OCI-LY1 (cell line): ENCODE results near the gene GJA9.

Experiments
- H2AFZ ChIP-seq: fragments of 200-600 bp; sonication (generic), shearing (Covaris generic); 2 replicates; pipeline ENCODE4 v1.6.0; 2014; ENCODE audit warnings: antibody characterized with exemption, mild to moderate bottlenecking, low read length
- H3F3A ChIP-seq: fragments of 200-600 bp; sonication (generic), shearing (Covaris generic); 2 replicates; pipeline ENCODE4 v1.6.0; 2014; ENCODE audit warnings: mild to moderate bottlenecking, antibody characterized with exemption, low read length, moderate library complexity; ENCODE audit not compliant: insufficient read depth
- H3K27ac ChIP-seq: fragments of 200-600 bp; sonication (generic); 2 replicates; pipeline ENCODE4 v1.5.1; 2014; ENCODE audit warnings: low read length, mixed run types, mild to moderate bottlenecking, low read depth; ENCODE audit not compliant: poor library complexity, severe bottlenecking
- H3K27me3 ChIP-seq: fragments of 200-600 bp; sonication (generic); 2 replicates; pipeline ENCODE4 v1.6.0; 2014; ENCODE audit warnings: antibody characterized with exemption, mild to moderate bottlenecking, low read length, moderate library complexity; ENCODE audit not compliant: insufficient read depth
- H3K36me3 ChIP-seq: fragments of 200-600 bp; sonication (generic); 2 replicates; pipeline ENCODE4 v1.6.1; 2014; ENCODE audit warnings: mild to moderate bottlenecking, antibody characterized with exemption, low read length, moderate library complexity, mixed read lengths; ENCODE audit not compliant: insufficient read depth
- H3K4me1 ChIP-seq: fragments of 200-600 bp; sonication (generic); 2 replicates; pipeline ENCODE4 v1.5.1; 2014; ENCODE audit warnings: mild to moderate bottlenecking, low read length, moderate library complexity; ENCODE audit not compliant: insufficient read depth, severe bottlenecking
- H3K4me2 ChIP-seq: fragments of 200-600 bp; sonication (generic), shearing (Covaris generic); 2 replicates; pipeline ENCODE4 v1.6.1; 2014; ENCODE audit warnings: low read length
- H3K4me3 ChIP-seq: fragments of 200-600 bp; sonication (generic); 2 replicates; pipeline ENCODE4 v1.5.1; 2014; ENCODE audit warnings: low read length, low read depth, mild to moderate bottlenecking, mixed read lengths; ENCODE audit not compliant: poor library complexity, severe bottlenecking
- H3K79me2 ChIP-seq: fragments of 200-600 bp; shearing (Covaris generic); 2 replicates; pipeline ENCODE4 v1.6.1; 2016; ENCODE audit warnings: mixed run types, low read length, mixed read lengths; ENCODE audit not compliant: insufficient read depth
- H3K9ac ChIP-seq: fragments of 200-600 bp; sonication (generic), shearing (Covaris generic); 2 replicates; pipeline ENCODE4 v1.6.1; 2014; ENCODE audit warnings: mild to moderate bottlenecking, low read length, mixed read lengths
- H3K9me2 ChIP-seq: fragments of 200-600 bp; sonication (generic), shearing (Covaris generic); 2 replicates; pipeline ENCODE4 v1.6.1; 2014; ENCODE audit warnings: low read depth, mild to moderate bottlenecking, low read length, mixed read lengths
- H3K9me3 ChIP-seq: fragments of 200-600 bp; shearing (Covaris generic); 2 replicates; pipeline ENCODE4 v1.6.1; 2014; ENCODE audit warnings: low read length, mixed read lengths
- H4K20me1 ChIP-seq: fragments of 200-600 bp; sonication (generic), shearing (Covaris generic); 2 replicates; pipeline ENCODE4 v1.6.0; 2016; ENCODE audit warnings: mild to moderate bottlenecking, low read length; ENCODE audit not compliant: insufficient read depth
- CTCF ChIP-seq: fragments of 200-600 bp; sonication (generic), shearing (Covaris generic); IDR thresholded peaks from 2 replicates; pipeline ENCODE4 v1.5.1; 2017; ENCODE audit warnings: mild to moderate bottlenecking, antibody characterized with exemption, low read length, moderate library complexity, mixed read lengths
- EZH2 ChIP-seq: fragments of 200-600 bp; sonication (generic), shearing (Covaris generic); IDR thresholded peaks from 2 replicates; pipeline ENCODE4 v1.8.0; 2017; ENCODE audit warnings: borderline replicate concordance, mixed run types, mild to moderate bottlenecking, antibody characterized with exemption, low read length, moderate library complexity, mixed read lengths

The GJA9 gene

GRCh38 chr1:38926091-38926490 is 44.7 kb upstream of the GJA9 start:
- Histone ChIP-seq H3K36me3 (no peaks in the 10 kb centered on the region), H3K79me2 (no peaks in the 10 kb centered on the region), H3K4me2 (no peak overlapping the region), H3K27ac (no peak overlapping the region), H3K27me3 (peaks cover 4% of the 10 kb centered on the region; the same call in 1 of the 2 replicates), H3K4me1 (no peaks in the 10 kb centered on the region), H3K9me2 (no peaks in the 10 kb centered on the region), H3F3A (no peaks in the 10 kb centered on the region), H2AFZ (no peak overlapping the region), H3K9ac (no peak overlapping the region), H3K4me3 (no peak overlapping the region), H4K20me1 (no peaks in the 10 kb centered on the region), H3K9me3 (no peaks in the 10 kb centered on the region)
- no peak for TF ChIP-seq CTCF
- TF ChIP-seq EZH2 = no peak

GRCh38 chr1:38925391-38925790 is 44.0 kb upstream of the GJA9 start:
- Histone ChIP-seq H3K9me2 (no peaks in the 10 kb centered on the region), H4K20me1 (no peaks in the 10 kb centered on the region), H2AFZ (no peak overlapping the region), H3K27ac (no peak overlapping the region), H3K4me2 (no peak overlapping the region), H3K9me3 (no peaks in the 10 kb centered on the region), H3F3A (no peaks in the 10 kb centered on the region), H3K9ac (no peak overlapping the region), H3K4me3 (no peak overlapping the region), H3K27me3 (peaks cover 4% of the 10 kb centered on the region; the same call in 1 of the 2 replicates), H3K79me2 (no peaks in the 10 kb centered on the region), H3K4me1 (no peaks in the 10 kb centered on the region), H3K36me3 (no peaks in the 10 kb centered on the region)
- TF ChIP-seq EZH2 (no peak), CTCF (no peak)

- Histone ChIP-seq H3K79me2 (no peaks in the 10 kb centered on the region), H3K4me3 (no peak overlapping the region), H3F3A (no peaks in the 10 kb centered on the region), H4K20me1 (no peaks in the 10 kb centered on the region), H2AFZ (no peak overlapping the region), H3K9me2 (no peaks in the 10 kb centered on the region), H3K9ac (no peak overlapping the region), H3K36me3 (no peaks in the 10 kb centered on the region), H3K27me3 (no peaks in the 10 kb centered on the region), H3K9me3 (no peaks in the 10 kb centered on the region), H3K4me1 (no peaks in the 10 kb centered on the region), H3K4me2 (no peak overlapping the region), H3K27ac (no peak overlapping the region)
- TF ChIP-seq CTCF (no peak), EZH2 (no peak)
Measured at GRCh38 chr1:38923607-38924006, 42.2 kb upstream of the GJA9 start.
